MCF 10A (cell line): ENCODE measurements around the gene PLCB1. TPM values are rescaled to one million over a fixed set of nuclear protein-coding genes. Genes with fewer than 3 reads are reported as not detected.

Source experiments
- BruUV-seq: library from RNA; stranded (reverse); fragments of 400-500 nt; replicated peaks from 2 replicates; lab custom pipeline; 2021; lab: Mats Ljungman, UMichigan
- CTCF ChIA-PET: fragments of 300-600 bp; sonication (Branson Sonifier 250); formaldehyde crosslinking; extraction: SDS; loops from one replicate; lab custom pipeline; 2021; ENCODE audit warnings: antibody characterized with exemption, inconsistent platforms; lab: Yijun Ruan, JAX
- POLR2A ChIA-PET: fragments of 300-600, 350-650 bp; sonication (Branson Sonifier 250); formaldehyde crosslinking; extraction: SDS; loops from one replicate; lab custom pipeline; 2020; ENCODE audit warnings: antibody characterized with exemption, inconsistent platforms; lab: Yijun Ruan, JAX
- DNase-seq: peaks from one replicate; pipeline ENCODE4 v3.0.0-alpha.2; 2018; ENCODE audit not compliant: unreplicated experiment
- H3K27ac Mint-ChIP-seq: one replicate; pipeline ENCODE4 v1.8.0; 2022; ENCODE audit warnings: mild to moderate bottlenecking, low read depth, mixed read lengths; ENCODE audit not compliant: unreplicated experiment
- H3K27me3 Mint-ChIP-seq: one replicate; pipeline ENCODE4 v1.8.0; 2022; ENCODE audit warnings: mixed read lengths; ENCODE audit not compliant: insufficient read depth, unreplicated experiment
- H3K36me3 Mint-ChIP-seq: one replicate; pipeline ENCODE4 v1.8.0; 2022; ENCODE audit warnings: mild to moderate bottlenecking, moderate library complexity, mixed read lengths; ENCODE audit not compliant: insufficient read depth, unreplicated experiment
- H3K4me1 Mint-ChIP-seq: one replicate; pipeline ENCODE4 v1.8.0; 2022; ENCODE audit warnings: mixed read lengths; ENCODE audit not compliant: insufficient read depth, unreplicated experiment
- H3K4me3 Mint-ChIP-seq: one replicate; pipeline ENCODE4 v1.8.0; 2022; ENCODE audit warnings: mild to moderate bottlenecking, moderate library complexity, mixed read lengths; ENCODE audit not compliant: unreplicated experiment
- H3K9me3 Mint-ChIP-seq: one replicate; pipeline ENCODE4 v1.8.0; 2022; ENCODE audit warnings: mixed read lengths; ENCODE audit not compliant: unreplicated experiment
- CTCF ChIP-seq: fragments of 200-600 bp; IDR thresholded peaks from one replicate; pipeline ENCODE4 v1.8.0; 2022; ENCODE audit warnings: antibody characterized with exemption, mild to moderate bottlenecking; ENCODE audit not compliant: unreplicated experiment
- intact Hi-C: fragments of 100-400 bp; cut with micrococcal nuclease; formaldehyde crosslinking; loops from 2 replicates; pipeline ENCODE4 v1.14.1; 2022
- total RNA-seq: library from RNA; stranded (reverse); gene quantifications from 2 replicates; pipeline ENCODE4 v1.2.3, GENCODE V29; 2022

The PLCB1 gene
- total RNA-seq, 1 experiment from 2014 or later: 5.9 TPM

- no peak for TF ChIP-seq CTCF
- Mint-ChIP-seq H3K27ac (no peak overlapping the region), H3K27me3 (no peaks in the 10 kb centered on the region), H3K36me3 (no peaks in the 10 kb centered on the region), H3K4me1 (peaks cover 6% of the 10 kb centered on the region), H3K4me3 (no peak overlapping the region), H3K9me3 (no peaks in the 10 kb centered on the region)
- POLR2A ChIA-PET: interaction anchor here (1.8 kb wide), 1 partner anchor 10 kb away, joined by 5 read pairs; no protein-coding TSS in a partner anchor
- no peak for DNase-seq
- intact Hi-C loops: no loop called here
- BruUV-seq: no TSS peak
- CTCF ChIA-PET: interaction anchor here (1.4 kb wide), 1 partner anchor 45 kb away, joined by 4 read pairs; no protein-coding TSS in a partner anchor
Measured at GRCh38 chr20:8522168-8522567, 390.1 kb downstream of the PLCB1 start.

- H3K27me3 Mint-ChIP-seq: no peaks in the 10 kb centered on the region
- H3K4me1 Mint-ChIP-seq: peaks cover 6% of the 10 kb centered on the region
- no TSS peak for BruUV-seq
- intact Hi-C loops: no loop called here
- H3K27ac Mint-ChIP-seq: no peak overlapping the region
- H3K4me3 Mint-ChIP-seq: no peak overlapping the region
- H3K36me3 Mint-ChIP-seq: no peaks in the 10 kb centered on the region
- H3K9me3 Mint-ChIP-seq: no peaks in the 10 kb centered on the region
- TF ChIP-seq CTCF: no peak
- ChIA-PET POLR2A (no interaction called here), CTCF (interaction anchor here (0.5 kb wide), 1 partner anchor 316 kb away, joined by 4 read pairs; no protein-coding TSS in a partner anchor)
- DNase-seq: peak; percentile 11
Measured at GRCh38 chr20:8523684-8524083, 391.6 kb downstream of the PLCB1 start.

GRCh38 chr20:8524101-8525016, 392.3 kb downstream of the PLCB1 start:
- no TSS peak for BruUV-seq
- Mint-ChIP-seq H3K27me3 (no peaks in the 10 kb centered on the region), H3K4me1 (peaks cover under 1% of the 10 kb centered on the region), H3K27ac (no peak overlapping the region), H3K9me3 (no peaks in the 10 kb centered on the region), H3K4me3 (no peak overlapping the region), H3K36me3 (no peaks in the 10 kb centered on the region)
- intact Hi-C loops: no loop called here
- ChIA-PET POLR2A (interaction anchor here (0.7 kb wide), 1 partner anchor 193 kb away, joined by 3 read pairs; no protein-coding TSS in a partner anchor), CTCF (no interaction called here)
- no peak for DNase-seq
- TF ChIP-seq CTCF: no peak

GRCh38 chr20:8525017-8525343, 392.9 kb downstream of the PLCB1 start:
- no peak for DNase-seq
- no peak overlapping the region for H3K27ac Mint-ChIP-seq
- no peaks in the 10 kb centered on the region for H3K4me1 Mint-ChIP-seq
- ChIA-PET CTCF (interaction anchor here (2.4 kb wide), 1 partner anchor 11 kb away, joined by 9 read pairs; no protein-coding TSS in a partner anchor), POLR2A (interaction anchor here (0.7 kb wide), 1 partner anchor 192 kb away, joined by 3 read pairs; no protein-coding TSS in a partner anchor)
- TF ChIP-seq CTCF: no peak
- no peaks in the 10 kb centered on the region for H3K36me3 Mint-ChIP-seq
- intact Hi-C loops: no loop called here
- no peaks in the 10 kb centered on the region for H3K27me3 Mint-ChIP-seq
- no TSS peak for BruUV-seq
- no peak overlapping the region for H3K4me3 Mint-ChIP-seq
- no peaks in the 10 kb centered on the region for H3K9me3 Mint-ChIP-seq
